Endothelial cell of umbilical vein (primary cell): ENCODE results near the gene ZNF423. TPM values are rescaled to one million over a fixed set of nuclear protein-coding genes. Genes with fewer than 3 reads are reported as not detected.

Experiments
- BruUV-seq: library from RNA; stranded (reverse); fragments of 400-500 nt; replicated peaks from 2 replicates; lab custom pipeline; 2021; lab: Mats Ljungman, UMichigan
- CTCF ChIA-PET: fragments of 300-600, 350-600 bp; sonication (Branson Sonifier 250); formaldehyde crosslinking; loops from one replicate; lab custom pipeline; 2021; ENCODE audit warnings: antibody characterized with exemption, inconsistent platforms; lab: Charles Lee
- POLR2A ChIA-PET: fragments of 300-600, 350-600 bp; sonication (Branson Sonifier 250); formaldehyde crosslinking; loops from one replicate; lab custom pipeline; 2021; ENCODE audit warnings: antibody characterized with exemption, inconsistent platforms; lab: Charles Lee
- DNase-seq: peaks from one replicate; pipeline ENCODE4 v3.0.0-alpha.2; 2011; ENCODE audit warnings: low read depth, low spot score
- FAIRE-seq: peaks from 2 replicates; lab custom pipeline; 2011; peaks lifted over from hg19 to GRCh38; lab: Jason Lieb, UNC
- H2AFZ ChIP-seq: 2 replicates; pipeline ENCODE4 v1.6.0; 2012; ENCODE audit warnings: low read depth, low read length, control low read depth, inconsistent platforms
- H3K27ac ChIP-seq: 2 replicates; pipeline ENCODE4 v1.5.1; 2011; ENCODE audit warnings: low read depth, mild to moderate bottlenecking, control low read depth, low read length, moderate library complexity; ENCODE audit not compliant: insufficient read depth
- H3K27me3 ChIP-seq, 2 experiments: 2 replicates each; pipeline versions ENCODE4 v1.6.0 to v1.6.1; 2011; ENCODE audit warnings: low read length in 2 of 2, mixed read lengths in 1 of 2; ENCODE audit not compliant: control insufficient read depth in 2 of 2, insufficient read depth in 2 of 2
- H3K36me3 ChIP-seq, 2 experiments: 2 replicates in 1 of 2; 3 replicates in 1 of 2; pipeline ENCODE4 v1.5.1; 2011; ENCODE audit warnings: low read length in 2 of 2, mild to moderate bottlenecking in 1 of 2, moderate library complexity in 1 of 2; ENCODE audit not compliant: control insufficient read depth in 2 of 2, insufficient read depth in 2 of 2; ENCODE audit errors: extremely low read depth in 1 of 2
- H3K4me1 ChIP-seq: 3 replicates; pipeline ENCODE4 v1.5.1; 2011; ENCODE audit warnings: mild to moderate bottlenecking, low read length; ENCODE audit not compliant: control insufficient read depth, insufficient read depth; ENCODE audit errors: extremely low read depth
- H3K4me2 ChIP-seq: 2 replicates; pipeline ENCODE4 v1.6.1; 2011; ENCODE audit warnings: low read length, control low read depth, mixed read lengths; ENCODE audit not compliant: insufficient read depth
- H3K4me3 ChIP-seq, 3 experiments: fragments of 200-600 bp in 1 of 3; sonication (generic), shearing (Covaris generic) in 1 of 3; replicated peaks in 1 of 3; 2 replicates each; pipeline ENCODE4 v1.5.1; 2011 to 2016; ENCODE audit warnings: control low read depth in 3 of 3, low read length in 3 of 3, mild to moderate bottlenecking in 2 of 3, inconsistent platforms in 1 of 3, low read depth in 1 of 3, moderate library complexity in 1 of 3; ENCODE audit not compliant: insufficient read depth in 1 of 3
- H3K79me2 ChIP-seq: 2 replicates; pipeline ENCODE4 v1.6.0; 2012; ENCODE audit warnings: low read length, inconsistent platforms; ENCODE audit not compliant: control insufficient read depth, insufficient read depth
- H3K9ac ChIP-seq: replicated peaks from 2 replicates; pipeline ENCODE3; 2011; ENCODE audit warnings: low read length, control low read depth; ENCODE audit not compliant: insufficient read depth; ENCODE audit errors: extremely low read depth
- H3K9me1 ChIP-seq: replicated peaks from 3 replicates; pipeline ENCODE4 v1.6.0; 2011; ENCODE audit warnings: mild to moderate bottlenecking, low read length; ENCODE audit not compliant: control insufficient read depth, insufficient read depth; ENCODE audit errors: extremely low read depth
- H3K9me3 ChIP-seq: replicated peaks from 2 replicates; pipeline ENCODE4 v1.5.1; 2012; ENCODE audit warnings: low read length, inconsistent platforms; ENCODE audit not compliant: control insufficient read depth, insufficient read depth
- H4K20me1 ChIP-seq: replicated peaks from 2 replicates; pipeline ENCODE3; 2011; ENCODE audit warnings: mild to moderate bottlenecking, low read length; ENCODE audit not compliant: control insufficient read depth, insufficient read depth; ENCODE audit errors: extremely low read depth
- EZH2 ChIP-seq: IDR thresholded peaks from 2 replicates; pipeline ENCODE4 v1.6.1; 2012; ENCODE audit warnings: borderline replicate concordance, low read depth, mild to moderate bottlenecking, moderate library complexity, low read length, inconsistent platforms; ENCODE audit not compliant: severe bottlenecking
- FOS ChIP-seq: IDR thresholded peaks from 2 replicates; pipeline ENCODE4 v1.6.1; 2011; ENCODE audit warnings: mild to moderate bottlenecking, low read length, moderate library complexity, borderline replicate concordance; ENCODE audit not compliant: insufficient read depth
- JUN ChIP-seq: IDR thresholded peaks from 2 replicates; pipeline ENCODE4 v1.6.1; 2011; ENCODE audit warnings: borderline replicate concordance, low read depth; ENCODE audit not compliant: insufficient read length, insufficient read depth
- MAX ChIP-seq: IDR thresholded peaks from 2 replicates; pipeline ENCODE4 v1.6.1; 2011; ENCODE audit not compliant: insufficient read depth, insufficient read length
- MYC ChIP-seq: IDR thresholded peaks from one replicate; pipeline ENCODE4 v1.6.1; 2011; ENCODE audit warnings: mild to moderate bottlenecking, low read depth, low read length
- POLR2A ChIP-seq: IDR thresholded peaks from 2 replicates; pipeline ENCODE4 v1.6.1; 2012; ENCODE audit warnings: low read depth, mild to moderate bottlenecking, control low read depth, low read length
- POLR2AphosphoS5 ChIP-seq: IDR thresholded peaks from 2 replicates; pipeline ENCODE4 v1.6.1; 2012; ENCODE audit warnings: low read depth, mild to moderate bottlenecking, control low read depth, low read length, moderate library complexity; ENCODE audit not compliant: insufficient read depth
- dilution Hi-C: fragments of 300-500 bp; cut with MboI; formaldehyde crosslinking; loops from one replicate; pipeline ENCODE4 v1.15.0; 2019; ENCODE audit warnings: low sequenced_read_pairs; ENCODE audit not compliant: extremely low pct_ligation_motif_present
- intact Hi-C: fragments of 100-400 bp; cut with micrococcal nuclease; formaldehyde crosslinking; loops from one replicate; pipeline ENCODE4 v1.10.0; 2022
- polyA plus RNA-seq, 4 experiments: library from polyadenylated mRNA; depleted of rRNA in 3 of 4; stranded (reverse) in 3 of 4; unstranded in 1 of 4; fragments of >200 nt; gene quantifications; 2 replicates each; pipeline versions ENCODE4 v1.2.1 to v1.2.3, GENCODE V29; 2011 to 2012; ENCODE audit warnings: missing spikeins in 1 of 4
- total RNA-seq: library from RNA; stranded (reverse); gene quantifications from 2 replicates; pipeline ENCODE4 v1.2.3, GENCODE V29; 2021

ZNF423 gene
- total and polyA plus RNA-seq, 2 donors (not counting 3 experiments of a cell fraction or from before 2014, with no cell fraction given) = 2.2 to 8.1 TPM

GRCh38 chr16:49839017-49839825, 16.7 kb downstream of the ZNF423 start:
- H3K9me1 ChIP-seq = no peaks in the 10 kb centered on the region
- BruUV-seq = no TSS peak
- H3K4me3 ChIP-seq = no peak overlapping the region
- TF ChIP-seq POLR2A (no peak), FOS (no peak), JUN (no peak), MAX (no peak), MYC (no peak), POLR2AphosphoS5 (no peak), EZH2 (no peak)
- intact Hi-C loops (no loop called here), dilution Hi-C loops (no loop called here)
- H3K27me3 ChIP-seq = peaks cover 5 to 8% of the 10 kb centered on the region in 2 experiments
- peaks cover 2% of the 10 kb centered on the region for H3K4me1 ChIP-seq
- H3K4me2 ChIP-seq = no peak overlapping the region
- no peak overlapping the region for H2AFZ ChIP-seq
- no peaks in the 10 kb centered on the region for H3K79me2 ChIP-seq
- H3K9me3 ChIP-seq = no peaks in the 10 kb centered on the region
- CTCF ChIA-PET = no interaction called here
- no peaks in the 10 kb centered on the region for H3K36me3 ChIP-seq
- FAIRE-seq (no peak), DNase-seq (no peak)
- H3K27ac ChIP-seq = no peak overlapping the region
- H4K20me1 ChIP-seq = no peaks in the 10 kb centered on the region
- POLR2A ChIA-PET = no interaction called here
- H3K9ac ChIP-seq = no peak overlapping the region

- intact Hi-C loops = no loop called here
Observed at GRCh38 chr16:49838441-49839016, 17.4 kb downstream of the ZNF423 start.

More at GRCh38 chr16:49838441-49839016, 17.4 kb downstream of the ZNF423 start:
- Histone ChIP-seq H4K20me1 (no peaks in the 10 kb centered on the region), H3K36me3 (no peaks in the 10 kb centered on the region), H3K4me3 (no peak overlapping the region), H3K9ac (no peak overlapping the region), H3K27ac (no peak overlapping the region), H3K4me2 (no peak overlapping the region), H3K9me3 (no peaks in the 10 kb centered on the region), H3K9me1 (no peaks in the 10 kb centered on the region), H3K4me1 (peaks cover 2% of the 10 kb centered on the region), H3K79me2 (no peaks in the 10 kb centered on the region), H2AFZ (no peak overlapping the region), H3K27me3 (peaks cover 5 to 8% of the 10 kb centered on the region in 2 experiments)
- dilution Hi-C loops = no loop called here
- no TSS peak for BruUV-seq
- FAIRE-seq (no peak), DNase-seq (no peak)
- CTCF ChIA-PET = no interaction called here
- POLR2A ChIA-PET = no interaction called here
- TF ChIP-seq EZH2 = peak; percentile 85
- no peak for TF ChIP-seq MYC
